Osteoblast (primary cell): Measurements from ENCODE around the gene LAMA5. TPM values are rescaled to one million over a fixed set of nuclear protein-coding genes. Genes with fewer than 3 reads are reported as not detected.
A peak's percentile ranks its signal among the peaks of the same experiment; 100 is the strongest.

Experiments used
- DNase-seq: peaks from one replicate; pipeline ENCODE4 v3.0.0; 2011; ENCODE audit warnings: low spot score, mixed read lengths; ENCODE audit not compliant: insufficient read length; ENCODE audit errors: missing footprints
- H2AFZ ChIP-seq: 2 replicates; pipeline ENCODE4 v1.6.0; 2011; ENCODE audit warnings: mild to moderate bottlenecking, low read length
- H3K27ac ChIP-seq: 2 replicates; pipeline ENCODE4 v1.5.1; 2011; ENCODE audit warnings: mild to moderate bottlenecking, low read depth, low read length, moderate library complexity
- H3K27me3 ChIP-seq: 2 replicates; pipeline ENCODE4 v1.6.0; 2012; ENCODE audit warnings: mild to moderate bottlenecking, control low read depth, inconsistent platforms, low read length, moderate library complexity; ENCODE audit not compliant: insufficient read depth
- H3K36me3 ChIP-seq: 2 replicates; pipeline ENCODE4 v1.5.1; 2011; ENCODE audit warnings: mild to moderate bottlenecking, low read length, control low read depth, moderate library complexity; ENCODE audit not compliant: insufficient read depth
- H3K4me1 ChIP-seq: 2 replicates; pipeline ENCODE4 v1.5.1; 2011; ENCODE audit warnings: mild to moderate bottlenecking, low read length, control low read depth, moderate library complexity; ENCODE audit not compliant: insufficient read depth
- H3K4me2 ChIP-seq: 2 replicates; pipeline ENCODE4 v1.6.0; 2011; ENCODE audit warnings: mild to moderate bottlenecking, low read length; ENCODE audit not compliant: insufficient read depth
- H3K4me3 ChIP-seq: fragments of 200-600 bp; sonication (generic); 3 replicates; pipeline ENCODE4 v1.5.1; 2012; ENCODE audit warnings: mild to moderate bottlenecking, low read length, inconsistent platforms; ENCODE audit not compliant: insufficient read depth
- H3K79me2 ChIP-seq: 2 replicates; pipeline ENCODE4 v1.6.0; 2012; ENCODE audit warnings: mild to moderate bottlenecking, low read length, control low read depth, inconsistent platforms; ENCODE audit not compliant: insufficient read depth
- H3K9me3 ChIP-seq: 2 replicates; pipeline ENCODE4 v1.5.1; 2011; ENCODE audit warnings: low read depth, low read length, control low read depth
- H4K20me1 ChIP-seq: 2 replicates; pipeline ENCODE4 v1.6.0; 2012; ENCODE audit warnings: mild to moderate bottlenecking, low read length, control low read depth; ENCODE audit not compliant: insufficient read depth
- total RNA-seq: library from RNA; depleted of rRNA; stranded (reverse); fragments of >200 nt; gene quantifications from 2 replicates; pipeline ENCODE4 v1.2.3, GENCODE V29; 2012
- TF ChIP-seq, protein P1 (sequence below): IDR thresholded peaks from 2 replicates; pipeline ENCODE4 v1.5.1; 2011; ENCODE audit warnings: mild to moderate bottlenecking, low read depth, low read length, moderate library complexity; ENCODE audit errors: extremely low read depth

LAMA5 gene
- total RNA-seq, 1 donor, result 2.2 TPM

DNA sequence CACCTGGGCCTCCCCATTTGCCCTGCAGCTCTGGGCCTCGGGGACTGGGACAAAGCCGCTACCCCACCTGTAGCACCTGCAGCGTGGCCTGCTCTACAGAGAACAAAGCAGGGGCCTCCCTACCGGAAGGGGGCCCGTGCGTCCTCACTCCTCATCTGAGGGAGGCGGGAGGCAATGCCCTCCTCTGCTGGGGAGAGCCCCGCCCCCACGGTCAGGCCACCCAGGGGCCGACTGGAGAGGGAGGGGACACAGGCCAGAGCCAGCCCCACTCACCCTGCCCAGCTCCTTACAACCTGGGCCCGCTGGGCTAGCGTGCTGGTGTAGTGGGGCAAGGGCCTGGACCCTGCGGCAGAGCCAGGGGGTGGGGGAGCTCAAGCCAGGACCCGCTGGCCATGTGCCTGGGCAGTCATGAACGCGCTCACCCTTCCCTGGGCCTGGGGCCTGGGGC, 8.0 kb downstream of the LAMA5 start:
- H3K36me3 ChIP-seq, result no peaks in the 10 kb centered on the region
- no peak overlapping the region for H3K4me3 ChIP-seq
- H4K20me1 ChIP-seq, result no peaks in the 10 kb centered on the region
- H3K9me3 ChIP-seq, result no peaks in the 10 kb centered on the region
- no peak overlapping the region for H2AFZ ChIP-seq
- H3K4me1 ChIP-seq, result peaks cover 34% of the 10 kb centered on the region
- H3K4me2 ChIP-seq, result no peak overlapping the region
- H3K79me2 ChIP-seq, result no peaks in the 10 kb centered on the region
- no peaks in the 10 kb centered on the region for H3K27me3 ChIP-seq
- H3K27ac ChIP-seq, result no peak overlapping the region
- TF ChIP-seq, protein P1, sequence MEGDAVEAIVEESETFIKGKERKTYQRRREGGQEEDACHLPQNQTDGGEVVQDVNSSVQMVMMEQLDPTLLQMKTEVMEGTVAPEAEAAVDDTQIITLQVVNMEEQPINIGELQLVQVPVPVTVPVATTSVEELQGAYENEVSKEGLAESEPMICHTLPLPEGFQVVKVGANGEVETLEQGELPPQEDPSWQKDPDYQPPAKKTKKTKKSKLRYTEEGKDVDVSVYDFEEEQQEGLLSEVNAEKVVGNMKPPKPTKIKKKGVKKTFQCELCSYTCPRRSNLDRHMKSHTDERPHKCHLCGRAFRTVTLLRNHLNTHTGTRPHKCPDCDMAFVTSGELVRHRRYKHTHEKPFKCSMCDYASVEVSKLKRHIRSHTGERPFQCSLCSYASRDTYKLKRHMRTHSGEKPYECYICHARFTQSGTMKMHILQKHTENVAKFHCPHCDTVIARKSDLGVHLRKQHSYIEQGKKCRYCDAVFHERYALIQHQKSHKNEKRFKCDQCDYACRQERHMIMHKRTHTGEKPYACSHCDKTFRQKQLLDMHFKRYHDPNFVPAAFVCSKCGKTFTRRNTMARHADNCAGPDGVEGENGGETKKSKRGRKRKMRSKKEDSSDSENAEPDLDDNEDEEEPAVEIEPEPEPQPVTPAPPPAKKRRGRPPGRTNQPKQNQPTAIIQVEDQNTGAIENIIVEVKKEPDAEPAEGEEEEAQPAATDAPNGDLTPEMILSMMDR, result no peak
- no peak for DNase-seq

DNA sequence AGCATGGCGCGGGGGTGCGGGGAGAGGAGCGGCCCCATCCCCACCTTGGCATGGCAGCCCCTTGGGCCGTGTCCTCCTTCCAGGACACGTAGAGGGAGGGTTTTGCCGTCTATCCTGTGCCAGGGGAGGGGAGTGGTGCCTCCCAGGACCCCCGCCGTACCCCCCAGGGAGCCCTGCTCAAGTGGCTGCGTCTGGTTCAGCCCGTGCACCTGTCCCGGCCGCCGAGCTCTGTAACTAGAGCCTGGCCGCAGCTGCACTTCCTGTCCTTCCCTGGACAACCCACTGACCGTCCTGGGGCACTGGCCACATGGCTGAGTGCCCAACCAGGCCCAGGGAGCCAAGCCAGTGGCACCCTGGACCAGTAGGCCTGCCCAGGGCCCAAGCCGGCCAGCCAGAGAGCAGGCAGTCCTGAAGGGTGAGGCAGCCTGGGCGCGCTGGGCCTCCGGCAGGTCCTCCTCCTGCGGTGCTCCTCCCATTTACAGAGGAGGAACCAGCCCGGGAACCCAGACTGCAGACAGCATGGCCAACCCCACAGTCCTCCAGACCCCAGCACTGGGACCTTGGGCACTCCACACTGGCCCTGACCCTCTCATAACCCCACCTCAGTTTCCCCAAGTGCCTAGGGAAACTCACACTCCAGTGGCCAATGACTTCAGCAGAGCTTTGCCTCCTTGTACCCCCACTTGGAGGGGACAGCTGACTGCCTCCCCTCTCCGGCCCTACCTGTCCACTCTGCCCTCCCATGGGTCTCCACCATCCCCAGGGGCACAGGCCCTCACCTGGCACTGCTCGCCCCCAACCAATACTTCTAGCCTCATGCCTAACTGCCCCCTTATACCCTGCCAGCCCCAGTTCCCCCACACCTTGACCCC, 8.7 kb downstream of the LAMA5 start:
- no peaks in the 10 kb centered on the region for H3K79me2 ChIP-seq
- TF ChIP-seq, protein P1, result no peak

DNA sequence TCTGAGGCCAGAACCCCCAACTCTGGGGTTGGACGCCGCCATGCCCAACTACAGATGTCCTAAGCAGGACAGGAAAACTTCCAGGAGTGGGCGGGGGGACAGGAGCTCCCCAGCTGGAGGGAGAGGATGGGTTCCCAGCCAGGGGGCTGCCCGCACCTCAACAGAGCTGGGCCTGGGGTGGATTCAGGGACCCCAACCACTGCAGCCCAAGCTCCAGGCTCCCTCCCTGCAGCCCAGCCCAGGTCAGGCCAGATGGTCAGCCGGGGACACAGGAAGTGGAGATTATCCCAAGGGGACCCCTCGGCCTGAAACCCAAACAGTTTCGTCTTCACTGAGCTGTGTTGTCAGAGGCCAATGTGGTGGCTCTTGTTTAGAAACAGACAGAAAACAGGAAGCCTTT, 9.4 kb downstream of the LAMA5 start:
- Histone ChIP-seq H3K79me2 (no peaks in the 10 kb centered on the region), H4K20me1 (no peaks in the 10 kb centered on the region), H2AFZ (no peak overlapping the region), H3K4me1 (peaks cover 34% of the 10 kb centered on the region), H3K27ac (no peak overlapping the region), H3K27me3 (no peaks in the 10 kb centered on the region), H3K36me3 (no peaks in the 10 kb centered on the region), H3K4me3 (no peak overlapping the region), H3K9me3 (no peaks in the 10 kb centered on the region), H3K4me2 (no peak overlapping the region)
- no peak for DNase-seq
- TF ChIP-seq, protein P1, result no peak

More for the DNA sequence above, 8.7 kb downstream of the LAMA5 start:
- no peak overlapping the region for H3K27ac ChIP-seq
- no peaks in the 10 kb centered on the region for H3K9me3 ChIP-seq
- no peak overlapping the region for H2AFZ ChIP-seq
- peak; percentile 92 for DNase-seq
- no peak overlapping the region for H3K4me2 ChIP-seq
- H3K27me3 ChIP-seq, result no peaks in the 10 kb centered on the region
- H3K4me3 ChIP-seq, result no peak overlapping the region
- H3K36me3 ChIP-seq, result no peaks in the 10 kb centered on the region
- H4K20me1 ChIP-seq, result no peaks in the 10 kb centered on the region
- H3K4me1 ChIP-seq, result peaks cover 34% of the 10 kb centered on the region

DNA sequence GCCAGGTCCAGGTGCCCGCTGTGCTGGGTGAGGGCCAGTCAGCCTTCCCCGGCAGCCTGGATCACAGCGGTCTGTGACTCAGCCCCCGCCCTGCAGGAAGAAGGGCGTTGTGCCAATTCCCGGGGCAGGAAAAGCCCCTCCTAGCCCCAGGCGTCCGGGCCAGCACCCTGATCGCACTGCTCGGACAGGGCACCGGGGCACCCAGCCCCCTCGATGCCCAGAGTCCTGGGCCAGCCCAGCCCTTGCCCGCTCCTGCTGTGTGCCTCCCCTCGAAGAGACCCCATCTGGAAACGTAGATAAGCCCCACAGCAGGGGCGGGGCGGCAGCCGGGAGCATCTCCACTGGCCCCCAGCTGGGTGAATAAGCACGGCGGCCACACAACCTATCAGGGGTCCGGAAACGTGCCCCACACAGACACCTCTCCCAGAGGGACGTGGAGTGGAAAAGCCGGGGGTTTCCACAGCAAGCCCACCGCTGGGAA, 9.9 kb downstream of the LAMA5 start:
- Histone ChIP-seq H4K20me1 (no peaks in the 10 kb centered on the region), H3K79me2 (no peaks in the 10 kb centered on the region), H3K27me3 (no peaks in the 10 kb centered on the region), H3K4me1 (peaks cover 34% of the 10 kb centered on the region), H3K9me3 (no peaks in the 10 kb centered on the region), H3K4me3 (no peak overlapping the region), H3K36me3 (no peaks in the 10 kb centered on the region), H2AFZ (no peak overlapping the region), H3K27ac (no peak overlapping the region), H3K4me2 (peak overlapping the region; percentile 67)
- peak; percentile 99 for DNase-seq
- TF ChIP-seq, protein P1, result no peak
